Limb (tissue), 2 donors: ENCODE results near the gene DCLK2.

ENCODE experiments used
- DNase-seq, 2 donors: peaks; one replicate each; pipeline ENCODE4 v3.0.0-alpha.2; 2016; ENCODE audit errors: extremely low spot score in 2 of 2

The DCLK2 gene

DNA sequence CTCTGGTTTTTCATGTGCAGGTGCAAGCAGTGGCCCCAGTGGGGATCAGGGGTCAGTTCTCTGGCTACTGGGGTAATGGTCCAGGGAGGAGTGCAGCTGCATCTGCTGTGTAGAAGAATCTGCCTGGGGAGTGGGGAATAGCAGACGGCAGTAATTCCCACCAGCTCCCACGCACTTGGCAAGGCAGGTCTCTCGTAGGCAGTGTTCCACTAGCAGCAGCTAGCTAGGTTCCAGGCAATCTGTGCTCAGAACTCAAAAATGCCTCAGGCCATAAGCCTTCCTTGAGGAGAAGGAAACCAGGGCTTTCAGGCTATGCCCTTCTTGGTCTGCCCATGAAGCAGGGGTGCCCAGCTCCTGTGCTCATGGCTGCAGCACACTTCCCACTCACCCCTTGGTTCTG is 38.8 kb downstream of the DCLK2 start:
- no peak for DNase-seq

DNA sequence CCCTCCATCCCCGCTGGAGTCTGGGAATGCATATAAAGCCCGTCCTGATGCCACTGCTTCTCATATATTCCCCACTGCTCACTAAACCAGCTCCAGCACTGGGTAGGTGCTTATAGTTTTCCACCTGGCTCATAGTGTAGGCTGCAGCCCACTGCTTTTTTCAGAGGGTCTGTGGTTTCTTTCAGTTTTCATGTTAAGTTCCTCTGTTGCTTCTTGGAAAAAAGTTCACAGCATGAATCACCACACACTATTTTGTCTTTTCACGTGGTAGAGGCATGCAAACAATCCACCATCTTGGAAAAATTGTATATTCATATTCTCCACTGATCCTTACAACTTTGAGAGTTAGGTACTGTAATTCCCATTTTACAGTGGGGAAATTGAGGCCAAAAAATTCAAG is 39.4 kb downstream of the DCLK2 start:
- DNase-seq, result no peak

- DNase-seq, result no peak
Observed at GRCh38 chr4:150119492-150119891, 41.2 kb downstream of the DCLK2 start.

- no peak for DNase-seq
Observed at GRCh38 chr4:150123087-150123486, 44.8 kb downstream of the DCLK2 start.

DNA sequence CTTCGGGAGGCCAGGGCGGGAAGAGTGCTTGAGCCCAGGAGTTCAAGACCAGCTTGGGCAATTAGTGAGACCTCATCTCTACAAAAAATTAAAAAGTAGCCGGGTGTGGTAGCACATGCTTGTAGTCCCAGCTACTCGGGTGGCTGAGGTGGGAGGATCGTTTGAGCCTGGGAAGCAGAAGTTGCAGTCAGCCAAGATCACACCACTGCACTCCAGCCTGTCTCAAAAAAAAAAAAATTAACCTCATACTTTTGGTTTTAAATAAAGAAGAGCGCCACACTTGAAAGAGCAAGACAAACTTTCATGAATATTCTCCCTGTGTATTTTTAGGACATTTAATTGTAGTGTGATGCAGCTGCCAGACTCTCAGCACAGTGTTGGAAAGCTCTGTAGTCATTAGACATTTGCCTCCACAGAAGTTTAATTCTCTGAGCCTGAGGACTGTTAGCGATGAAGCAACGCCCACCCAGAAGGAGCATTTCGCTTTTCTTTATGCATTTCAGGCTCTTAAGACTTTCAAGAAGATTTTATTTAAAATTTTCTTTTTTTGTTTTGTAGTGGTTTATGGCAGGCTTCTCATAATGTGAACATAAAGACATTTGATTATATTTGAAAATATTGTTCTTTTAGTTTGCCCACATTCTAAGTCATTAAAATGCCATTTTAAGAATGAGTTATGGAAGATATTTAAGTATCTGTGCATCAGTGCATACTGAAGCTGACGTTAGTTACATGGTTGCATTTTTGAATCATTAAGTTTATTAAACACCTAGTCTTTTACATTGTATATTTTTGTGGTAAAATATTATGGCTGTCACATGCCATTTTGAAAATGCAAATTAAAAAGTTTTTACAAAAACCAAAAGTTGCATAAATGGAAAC is 45.8 kb downstream of the DCLK2 start:
- DNase-seq, result no peak

DNA sequence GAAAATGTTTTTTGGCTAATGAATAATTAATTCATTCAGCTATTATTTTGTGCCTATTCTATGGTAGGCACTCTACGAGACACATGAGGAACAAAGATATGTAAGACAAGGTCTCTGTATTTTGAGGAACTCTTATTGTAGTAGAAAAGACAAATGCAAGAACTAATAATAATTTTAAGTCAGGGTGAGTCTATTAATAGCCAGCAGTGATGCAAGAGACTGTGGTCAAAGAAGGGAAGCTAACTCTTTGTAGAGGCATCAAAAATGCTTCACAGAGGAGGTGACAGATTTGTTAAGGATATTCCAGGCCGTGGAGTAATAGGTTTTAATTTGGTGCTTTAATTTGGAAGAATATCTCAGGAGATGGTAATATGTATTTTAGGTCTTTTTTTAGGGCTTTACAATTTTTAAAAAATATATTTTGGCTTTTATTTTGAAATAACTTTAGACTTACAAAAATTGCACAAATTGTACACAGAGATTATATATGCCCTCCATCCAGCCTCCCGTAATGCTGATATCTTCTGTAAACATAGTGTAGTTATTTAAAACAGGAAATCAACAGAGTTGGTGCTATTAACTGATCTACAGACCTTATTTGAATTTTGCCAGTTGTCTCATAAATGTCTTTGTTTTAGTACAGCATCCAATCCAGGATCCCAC is 48.1 kb downstream of the DCLK2 start:
- no peak for DNase-seq

DNA sequence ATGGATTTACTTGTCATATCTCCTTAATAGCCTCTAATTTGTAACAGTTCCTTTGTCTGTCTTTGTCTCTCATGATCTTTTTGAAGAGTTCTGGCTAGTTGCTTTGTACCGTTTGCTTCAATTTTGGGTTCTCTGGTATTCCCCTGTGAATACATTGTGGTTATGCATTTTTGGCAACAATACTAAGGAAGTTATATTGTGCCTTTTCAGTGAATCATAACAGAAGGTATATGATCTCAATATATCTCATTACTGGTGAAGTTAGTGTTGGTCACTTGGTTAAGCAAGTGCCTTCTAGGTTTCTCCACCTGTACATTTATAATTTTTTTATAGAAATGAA is 48.6 kb downstream of the DCLK2 start:
- no peak for DNase-seq

GRCh38 chr4:150127757-150128156 is 49.5 kb downstream of the DCLK2 start:
- no peak for DNase-seq

GRCh38 chr4:150130933-150131332 is 52.7 kb downstream of the DCLK2 start:
- DNase-seq, result no peak

- no peak for DNase-seq
Observed at GRCh38 chr4:150131581-150132228, 53.5 kb downstream of the DCLK2 start.

GRCh38 chr4:150133605-150134004 is 55.4 kb downstream of the DCLK2 start:
- no peak for DNase-seq

GRCh38 chr4:150135134-150135772 is 57.0 kb downstream of the DCLK2 start:
- no peak for DNase-seq

DNA sequence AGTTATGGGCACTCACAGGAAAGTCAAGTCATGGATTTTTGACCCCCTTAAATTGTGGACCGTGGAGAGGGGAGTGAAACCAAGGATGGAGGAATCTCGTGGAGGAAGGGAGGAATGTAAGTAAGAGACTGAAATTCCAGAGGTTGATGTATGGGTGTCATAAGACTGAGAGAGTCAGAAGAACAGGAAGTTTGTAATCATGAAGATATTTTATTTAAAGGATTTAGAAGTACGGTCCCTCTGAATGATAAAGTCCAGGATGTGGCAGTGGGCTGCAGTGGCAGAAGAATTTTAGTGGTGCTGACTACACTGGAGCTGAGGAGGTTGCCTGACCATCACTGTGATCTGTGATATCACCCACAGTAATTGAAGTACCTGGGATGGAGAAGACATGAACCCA is 57.8 kb downstream of the DCLK2 start:
- no peak for DNase-seq

DNA sequence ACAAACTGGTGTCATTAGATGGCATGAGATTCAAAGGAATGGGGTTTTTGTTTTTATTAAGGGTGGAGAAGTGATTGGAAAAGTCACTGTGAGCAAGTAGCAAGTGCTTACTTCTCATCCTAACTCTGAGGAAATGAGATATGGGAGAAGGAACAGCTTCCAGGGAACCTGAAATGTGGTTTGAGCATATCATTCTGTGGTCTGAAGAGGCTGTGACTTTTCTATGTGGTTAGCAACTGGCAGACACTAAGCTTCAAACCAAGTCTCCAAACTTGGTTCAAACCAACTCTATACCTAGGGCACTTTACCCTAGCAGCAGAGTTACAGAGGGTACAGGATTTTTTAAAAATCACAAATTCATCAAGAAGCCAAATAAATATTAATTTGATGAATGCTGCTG is 58.2 kb downstream of the DCLK2 start:
- DNase-seq, result no peak

- no peak for DNase-seq
Observed at GRCh38 chr4:150139297-150139865, 61.1 kb downstream of the DCLK2 start.

- no peak for DNase-seq
Observed at GRCh38 chr4:150140774-150141400, 62.6 kb downstream of the DCLK2 start.

DNA sequence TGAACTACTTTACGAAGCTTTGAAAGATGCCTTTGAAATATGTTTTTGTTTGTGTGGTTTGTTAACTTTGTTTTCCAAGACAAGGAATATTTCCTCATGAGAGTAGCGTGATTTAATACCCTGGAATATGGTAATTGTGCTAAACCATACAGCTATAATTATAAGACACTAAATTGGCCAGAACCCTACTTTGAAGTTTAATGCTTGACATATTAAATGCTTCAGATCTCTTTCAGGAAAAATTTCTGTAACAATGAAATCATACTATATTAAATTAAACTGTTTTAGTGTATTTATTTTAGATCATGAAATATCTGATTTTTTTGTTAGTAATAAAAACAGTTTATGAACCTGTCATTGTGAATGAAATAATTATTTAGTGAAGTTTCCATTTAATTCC is 63.5 kb downstream of the DCLK2 start:
- DNase-seq, result no peak

DNA sequence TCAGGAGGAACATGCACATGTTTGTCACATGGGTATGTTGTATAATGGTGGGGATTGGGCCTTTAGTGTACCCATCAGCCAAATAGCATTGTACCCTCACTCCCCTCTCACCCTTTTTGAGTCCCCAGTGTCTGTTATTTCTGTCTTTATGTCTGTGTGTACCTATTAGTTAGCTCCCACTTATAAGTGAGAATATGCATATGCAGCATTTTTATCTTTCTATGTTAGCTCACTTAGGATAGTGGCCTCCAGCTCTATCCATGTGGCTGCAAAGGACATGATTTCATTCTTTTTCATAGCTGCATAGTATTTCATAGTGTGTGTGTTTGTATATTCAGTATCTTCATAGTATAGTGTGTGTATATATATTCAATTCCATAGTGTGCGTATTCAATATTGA is 64.6 kb downstream of the DCLK2 start:
- no peak for DNase-seq

DNA sequence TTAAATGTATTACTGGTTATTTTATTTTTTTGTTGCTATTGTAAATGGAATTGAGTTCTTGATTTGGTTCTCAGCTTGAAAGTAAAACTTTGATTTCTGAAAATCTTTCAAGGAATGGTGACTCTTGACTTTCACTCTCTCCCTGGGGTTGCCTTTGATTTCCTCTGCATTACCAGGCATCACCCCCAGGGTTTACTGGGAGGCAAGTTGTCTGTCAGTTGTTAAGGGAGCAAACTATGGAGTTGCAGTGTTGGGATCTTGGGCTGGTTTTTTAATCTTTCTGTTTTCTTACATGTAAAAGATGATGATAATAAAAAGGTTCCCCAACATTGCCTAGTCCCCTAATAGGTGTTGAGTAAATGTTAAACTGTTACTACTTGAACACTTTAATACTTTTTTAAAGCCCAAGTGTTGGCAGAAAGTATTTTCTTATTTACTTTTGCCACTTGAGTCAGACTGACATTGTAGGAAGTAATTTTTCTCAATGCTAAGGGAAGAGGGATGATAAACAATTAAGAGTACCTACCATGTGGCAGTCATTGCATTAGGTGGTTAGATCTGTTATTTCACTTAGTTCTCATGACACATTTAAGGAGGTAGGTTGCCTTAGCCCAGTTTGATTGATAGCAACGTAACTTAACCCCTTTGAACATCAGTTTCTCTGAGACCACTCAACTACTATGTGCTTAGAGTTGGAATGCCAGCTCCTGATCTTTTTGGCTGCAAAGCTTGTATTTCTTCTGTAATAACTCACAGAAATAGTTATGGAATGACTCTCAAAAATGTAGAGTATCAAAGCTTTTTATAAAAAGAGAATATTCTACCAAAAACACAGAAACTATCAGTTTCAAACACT is 67.1 kb downstream of the DCLK2 start:
- no peak for DNase-seq

- no peak for DNase-seq
Observed at GRCh38 chr4:150145946-150146340, 67.7 kb downstream of the DCLK2 start.
